Left lung (tissue), 10 donors: ENCODE data around the gene AMH. TPM values are rescaled to one million over a fixed set of nuclear protein-coding genes. Genes with fewer than 3 reads are reported as not detected.

ENCODE experiments used
- ATAC-seq: fragments of 200-7000 bp; cut with Tn5 transposase; one replicate; pipeline ENCODE4 v1.9.1; 2020; ENCODE audit warnings: moderate library complexity
- DNase-seq, 4 donors: peaks; one replicate each; pipeline ENCODE4 v3.0.0-alpha.2; 2013 to 2020
- H3K27ac ChIP-seq, 2 donors: fragments of 200-600 bp; sonication (generic) in 1 of 2; one replicate each; pipeline versions ENCODE4 v1.5.0 to v1.8.0; 2020 to 2021
- H3K27me3 ChIP-seq, 2 donors: fragments of 200-600 bp; sonication (generic) in 1 of 2; one replicate each; pipeline versions ENCODE4 v1.5.0 to v1.8.0; 2020 to 2021
- H3K36me3 ChIP-seq, 2 donors: fragments of 200-600 bp; sonication (generic) in 1 of 2; one replicate each; pipeline versions ENCODE4 v1.5.0 to v1.8.0; 2020 to 2021
- H3K4me1 ChIP-seq, 2 donors: fragments of 200-600 bp; one replicate each; pipeline ENCODE4 v1.8.0; 2021
- H3K4me3 ChIP-seq, 2 donors: fragments of 200-600 bp; sonication (generic) in 1 of 2; one replicate each; pipeline versions ENCODE4 v1.5.0 to v1.8.0; 2020 to 2021; ENCODE audit warnings: mild to moderate bottlenecking in 1 of 2
- H3K9me3 ChIP-seq, 2 donors: fragments of 200-600 bp; sonication (generic) in 1 of 2; one replicate each; pipeline versions ENCODE4 v1.5.0 to v1.8.0; 2020 to 2021
- CTCF ChIP-seq, 2 donors: fragments of 200-600 bp; sonication (generic) in 1 of 2; IDR thresholded peaks; one replicate each; pipeline versions ENCODE4 v1.5.0 to v1.8.0; 2021; ENCODE audit warnings: antibody characterized with exemption in 2 of 2
- intact Hi-C, 2 donors: fragments of 100-400 bp; cut with DNase I; formaldehyde crosslinking; loops; one replicate each; pipeline versions ENCODE4 v1.11.2 to v1.14.2; 2022
- microRNA-seq, 2 donors: library from miRNA; unstranded; fragments of <30 nt; microRNA quantifications; one replicate each; pipeline ENCODE4, GENCODE V29; 2019
- polyA plus RNA-seq, 6 donors: library from polyadenylated mRNA; unstranded; fragments of 120-200 nt; gene quantifications; one replicate each; pipeline ENCODE4 v1.2.1, GENCODE V29; 2013; ENCODE audit not compliant: insufficient read length in 6 of 6
- total RNA-seq, 2 donors: library from RNA; stranded (reverse); fragmentation: NEBNext Ultra II Directional; extraction: Animal tissue kit (Norgen Biotek cat#: 25700); gene quantifications; one replicate each; pipeline ENCODE4 v1.2.1, GENCODE V29; 2021
- donor health status: DM: no; HTN: yes; CAD: no.
- donor health status: DM: no; HTN: no; CAD: no.

Gene AMH
- total and polyA plus RNA-seq, 8 donors = 0.13 to 3.7 (median 1.2) TPM

GRCh38 chr19:2291185-2291751 is 42.1 kb downstream of the AMH start:
- peaks cover 17 to 85% of the 10 kb centered on the region in 2 donors for H3K4me1 ChIP-seq

GRCh38 chr19:2294687-2295335 is 45.7 kb downstream of the AMH start:
- peaks cover 32 to 76% of the 10 kb centered on the region in 2 donors for H3K27me3 ChIP-seq
- no peak for ATAC-seq
- H3K4me1 ChIP-seq = peaks cover 15 to 50% of the 10 kb centered on the region in 2 donors
- peaks cover 0 to 18% of the 10 kb centered on the region in 2 donors for H3K36me3 ChIP-seq
- H3K27ac ChIP-seq = no peak overlapping the region
- TF ChIP-seq CTCF (IDR thresholded peaks at IDR 0.05) = no peak
- intact Hi-C loops = no loop called here
- H3K4me3 ChIP-seq = no peak overlapping the region
- no peak for DNase-seq
- H3K9me3 ChIP-seq = no peaks in the 10 kb centered on the region

More at GRCh38 chr19:2291185-2291751, 42.1 kb downstream of the AMH start:
- TF ChIP-seq CTCF (IDR thresholded peaks at IDR 0.05) = no peak
- ATAC-seq (no peak), DNase-seq (peak in 1 of 4 donors; percentile 84)
- Histone ChIP-seq H3K27ac (peak overlapping the region in 1 of 2 donors; percentile 96), H3K9me3 (no peaks in the 10 kb centered on the region), H3K4me3 (peak overlapping the region; percentile 27 to 69), H3K36me3 (peaks cover 0 to 18% of the 10 kb centered on the region in 2 donors), H3K27me3 (peaks cover 44 to 86% of the 10 kb centered on the region in 2 donors)
- intact Hi-C loops = no loop called here

GRCh38 chr19:2296141-2296540 is 47.0 kb downstream of the AMH start:
- Histone ChIP-seq H3K4me1 (peaks cover 2 to 36% of the 10 kb centered on the region in 2 donors), H3K27me3 (peaks cover 18 to 76% of the 10 kb centered on the region in 2 donors), H3K4me3 (no peak overlapping the region), H3K36me3 (peaks cover 0 to 18% of the 10 kb centered on the region in 2 donors), H3K9me3 (no peaks in the 10 kb centered on the region), H3K27ac (no peak overlapping the region)
- intact Hi-C loops = no loop called here
- DNase-seq = no peak
- ATAC-seq = no peak
- TF ChIP-seq CTCF (IDR thresholded peaks at IDR 0.05) = no peak

GRCh38 chr19:2300533-2300932 is 51.4 kb downstream of the AMH start:
- Histone ChIP-seq H3K4me1 (peaks cover 4 to 22% of the 10 kb centered on the region in 2 donors), H3K27ac (no peak overlapping the region), H3K36me3 (peaks cover 0 to 6% of the 10 kb centered on the region in 2 donors), H3K4me3 (no peak overlapping the region), H3K27me3 (peaks cover 12 to 77% of the 10 kb centered on the region in 2 donors), H3K9me3 (no peaks in the 10 kb centered on the region)
- no peak for ATAC-seq
- intact Hi-C loops = no loop called here
- TF ChIP-seq CTCF (IDR thresholded peaks at IDR 0.05) = no peak
- DNase-seq = no peak

Small RNA genes lying within 50 kb of the gene (microRNA-seq; reads per million reads assigned to microRNA genes)
- gene MIR1227 (2.8 to 5.1 reads per million in 2 donors), gene MIR4321 (0 to 0.14 reads per million in 2 donors)

Other genes with a start within 250 kb of the AMH start
- 10 to 100 TPM; 63.1 to 63.6 TPM for gene BTBD2, start 233.6 kb upstream of the AMH start, total RNA-seq
- gene BTBD2, start 233.6 kb upstream of the AMH start, polyA plus RNA-seq = 100 to 1,000 TPM in 4 of 6 donors, 10 to 100 TPM in 2; 84.0 to 112 (median 103) TPM
- gene MKNK2, start 198.1 kb upstream of the AMH start, total RNA-seq = 100 to 1,000 TPM; 238 to 291 TPM
- gene MKNK2, start 198.1 kb upstream of the AMH start, polyA plus RNA-seq = 100 to 1,000 TPM in 1 of 6 donors, 10 to 100 TPM in 5; 59.3 to 124 (median 77.1) TPM
- gene MOB3A, start 153.0 kb upstream of the AMH start, total RNA-seq = 100 to 1,000 TPM in 1 of 2 donors, 10 to 100 TPM in 1; 59.1 to 105 TPM
- 10 to 100 TPM; 20.6 to 31.5 (median 24.9) TPM for gene MOB3A, start 153.0 kb upstream of the AMH start, polyA plus RNA-seq
- 1 to 10 TPM; 2.6 to 5.2 TPM for gene IZUMO4, start 152.4 kb upstream of the AMH start, total RNA-seq
- gene IZUMO4, start 152.4 kb upstream of the AMH start, polyA plus RNA-seq = 1 to 10 TPM; 4.4 to 8.5 (median 6.7) TPM
- gene AP3D1, start 97.8 kb upstream of the AMH start, total RNA-seq = 100 to 1,000 TPM; 109 to 128 TPM
- 10 to 100 TPM; 68.8 to 90.0 (median 79.2) TPM for gene AP3D1, start 97.8 kb upstream of the AMH start, polyA plus RNA-seq
- 10 to 100 TPM; 28.9 to 43.0 TPM for gene DOT1L, start 85.4 kb upstream of the AMH start, total RNA-seq
- gene DOT1L, start 85.4 kb upstream of the AMH start, polyA plus RNA-seq = 10 to 100 TPM; 15.0 to 24.6 (median 20.3) TPM
- 10 to 100 TPM; 61.1 to 74.4 TPM for gene PLEKHJ1, start 13.0 kb upstream of the AMH start, total RNA-seq
- gene PLEKHJ1, start 13.0 kb upstream of the AMH start, polyA plus RNA-seq = 10 to 100 TPM; 44.0 to 58.6 (median 55.1) TPM
- 10 to 100 TPM; 50.1 to 57.8 TPM for gene SF3A2, start 12.5 kb upstream of the AMH start, total RNA-seq
- gene SF3A2, start 12.5 kb upstream of the AMH start, polyA plus RNA-seq = 10 to 100 TPM; 63.3 to 81.5 (median 75.2) TPM
- gene JSRP1, start 7.1 kb downstream of the AMH start, total RNA-seq = 1 to 10 TPM in 1 of 2 donors, under 1 TPM in 1; 0.65 to 1.1 TPM
- 1 to 10 TPM in 1 of 6 donors, under 1 TPM in 4, not detected in 1; 0.20 to 1.0 (median 0.38) TPM for gene JSRP1, start 7.1 kb downstream of the AMH start, polyA plus RNA-seq
- gene PEAK3, start 32.9 kb downstream of the AMH start, total RNA-seq = 1 to 10 TPM; 1.0 to 8.5 TPM
- gene PEAK3, start 32.9 kb downstream of the AMH start, polyA plus RNA-seq = under 1 TPM; 0.07 to 0.25 (median 0.11) TPM
- gene LINGO3, start 58.8 kb downstream of the AMH start, total RNA-seq = under 1 TPM in 1 of 2 donors, not detected in 1; 0.16 TPM
- under 1 TPM in 2 of 6 donors, not detected in 4; 0.10 to 0.17 TPM for gene LINGO3, start 58.8 kb downstream of the AMH start, polyA plus RNA-seq
- 10 to 100 TPM; 59.3 to 70.1 TPM for gene LSM7, start 79.3 kb downstream of the AMH start, total RNA-seq
- gene LSM7, start 79.3 kb downstream of the AMH start, polyA plus RNA-seq = 100 to 1,000 TPM in 3 of 6 donors, 10 to 100 TPM in 3; 85.2 to 104 (median 98.5) TPM
- gene SPPL2B, start 79.4 kb downstream of the AMH start, total RNA-seq = 10 to 100 TPM; 47.5 to 60.7 TPM
- 100 to 1,000 TPM in 1 of 6 donors, 10 to 100 TPM in 5; 54.6 to 106 (median 80.9) TPM for gene SPPL2B, start 79.4 kb downstream of the AMH start, polyA plus RNA-seq
- gene TMPRSS9, start 110.9 kb downstream of the AMH start, total RNA-seq = not detected
- gene TMPRSS9, start 110.9 kb downstream of the AMH start, polyA plus RNA-seq = 1 to 10 TPM in 1 of 6 donors, under 1 TPM in 5; 0.45 to 1.1 (median 0.49) TPM
- 10 to 100 TPM; 69.1 to 98.0 TPM for gene TIMM13, start 178.3 kb downstream of the AMH start, total RNA-seq
- gene TIMM13, start 178.3 kb downstream of the AMH start, polyA plus RNA-seq = 10 to 100 TPM; 47.6 to 85.2 (median 67.4) TPM
- 10 to 100 TPM; 35.1 to 40.5 TPM for gene LMNB2, start 207.6 kb downstream of the AMH start, total RNA-seq
- 10 to 100 TPM; 57.0 to 95.8 (median 67.0) TPM for gene LMNB2, start 207.6 kb downstream of the AMH start, polyA plus RNA-seq
- 10 to 100 TPM; 54.0 to 73.5 TPM for gene GADD45B, start 226.8 kb downstream of the AMH start, total RNA-seq
- 10 to 100 TPM in 5 of 6 donors, 1 to 10 TPM in 1; 7.5 to 31.5 (median 12.0) TPM for gene GADD45B, start 226.8 kb downstream of the AMH start, polyA plus RNA-seq